Astrocyte of the spinal cord (primary cell): ENCODE data around the gene EGFL8.

Experiments used
- DNase-seq: peaks from one replicate; pipeline ENCODE4 v3.0.0; 2011; ENCODE audit warnings: low read depth, low spot score
- H3K4me3 ChIP-seq: 2 replicates; pipeline ENCODE4 v1.5.1; 2011; ENCODE audit warnings: low read depth, mild to moderate bottlenecking, low read length, moderate library complexity
- in situ Hi-C: cut with HindIII; loops from 2 replicates; pipeline ENCODE4 v1.10.0; 2017; ENCODE audit warnings: low sequenced_read_pairs
- TF ChIP-seq, protein P1 (sequence below): IDR thresholded peaks from 2 replicates; pipeline ENCODE4 v1.5.1; 2012; ENCODE audit warnings: low read depth, mild to moderate bottlenecking, low read length, inconsistent platforms

Gene EGFL8

GRCh38 chr6:32153564-32154513, 10.6 kb upstream of the EGFL8 start, which contains the start of gene PPT2:
Gene PPT2, plus strand, starts transcription at chr6:32154141. Its CDS starts 454 bp downstream, at chr6:32154595.
- H3K4me3 ChIP-seq, result peak within 1 kb of the TSS; percentile 82
- DNase-seq, result peak; percentile 94
- in situ Hi-C loops, result no loop called here
- TF ChIP-seq, protein P1, sequence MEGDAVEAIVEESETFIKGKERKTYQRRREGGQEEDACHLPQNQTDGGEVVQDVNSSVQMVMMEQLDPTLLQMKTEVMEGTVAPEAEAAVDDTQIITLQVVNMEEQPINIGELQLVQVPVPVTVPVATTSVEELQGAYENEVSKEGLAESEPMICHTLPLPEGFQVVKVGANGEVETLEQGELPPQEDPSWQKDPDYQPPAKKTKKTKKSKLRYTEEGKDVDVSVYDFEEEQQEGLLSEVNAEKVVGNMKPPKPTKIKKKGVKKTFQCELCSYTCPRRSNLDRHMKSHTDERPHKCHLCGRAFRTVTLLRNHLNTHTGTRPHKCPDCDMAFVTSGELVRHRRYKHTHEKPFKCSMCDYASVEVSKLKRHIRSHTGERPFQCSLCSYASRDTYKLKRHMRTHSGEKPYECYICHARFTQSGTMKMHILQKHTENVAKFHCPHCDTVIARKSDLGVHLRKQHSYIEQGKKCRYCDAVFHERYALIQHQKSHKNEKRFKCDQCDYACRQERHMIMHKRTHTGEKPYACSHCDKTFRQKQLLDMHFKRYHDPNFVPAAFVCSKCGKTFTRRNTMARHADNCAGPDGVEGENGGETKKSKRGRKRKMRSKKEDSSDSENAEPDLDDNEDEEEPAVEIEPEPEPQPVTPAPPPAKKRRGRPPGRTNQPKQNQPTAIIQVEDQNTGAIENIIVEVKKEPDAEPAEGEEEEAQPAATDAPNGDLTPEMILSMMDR, result peak; percentile 27

DNA sequence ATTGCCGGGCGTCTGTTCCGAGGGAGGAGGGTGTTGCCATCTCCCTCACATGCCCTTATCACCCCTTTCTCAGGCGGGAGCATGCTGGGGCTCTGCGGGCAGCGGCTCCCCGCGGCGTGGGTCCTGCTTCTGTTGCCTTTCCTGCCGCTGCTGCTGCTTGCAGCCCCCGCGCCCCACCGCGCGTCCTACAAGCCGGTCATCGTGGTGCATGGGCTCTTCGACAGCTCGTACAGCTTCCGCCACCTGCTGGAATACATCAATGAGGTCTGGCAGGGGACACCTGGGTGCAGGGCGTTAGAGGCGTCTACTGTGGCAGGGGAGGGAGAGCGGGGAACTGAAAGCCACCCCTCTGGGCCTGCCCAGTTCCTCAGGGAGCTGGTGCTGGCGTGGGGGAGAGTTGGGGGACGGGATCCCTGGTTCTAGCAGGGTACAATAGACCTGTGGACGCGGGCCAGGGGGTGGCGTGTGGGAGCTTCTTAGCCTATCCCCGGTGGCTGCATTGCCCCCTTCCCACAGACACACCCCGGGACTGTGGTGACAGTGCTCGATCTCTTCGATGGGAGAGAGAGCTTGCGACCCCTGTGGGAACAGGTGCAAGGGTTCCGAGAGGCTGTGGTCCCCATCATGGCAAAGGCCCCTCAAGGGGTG, 9.8 kb upstream of the EGFL8 start:
- DNase-seq, result peak; percentile 64
- peak overlapping the region; percentile 82 for H3K4me3 ChIP-seq
- TF ChIP-seq, protein P1, result peak; percentile 64
- in situ Hi-C loops, result no loop called here

GRCh38 chr6:32156891-32157290, 7.5 kb upstream of the EGFL8 start:
- in situ Hi-C loops, result no loop called here

DNA sequence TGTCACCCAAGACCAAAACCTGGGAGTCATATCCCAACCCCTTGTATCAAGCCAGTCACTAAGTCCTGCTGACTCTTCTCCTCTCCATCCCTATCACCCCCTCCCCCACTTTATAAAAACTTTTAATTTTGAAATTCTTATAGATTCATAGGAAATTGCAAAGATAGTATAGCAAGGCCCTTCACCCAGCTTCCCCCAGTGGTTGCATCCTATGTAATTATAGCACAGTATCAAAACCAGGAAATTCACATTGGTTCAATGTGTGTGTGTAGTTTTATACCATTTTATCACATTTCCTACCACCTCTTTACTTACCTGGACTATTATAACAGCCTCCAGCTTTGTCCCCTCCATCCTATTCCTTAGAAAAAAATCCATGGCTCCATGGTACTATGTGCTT, 6.3 kb upstream of the EGFL8 start:
- no peak overlapping the region for H3K4me3 ChIP-seq
- TF ChIP-seq, protein P1, result no peak
- DNase-seq, result no peak
- in situ Hi-C loops, result no loop called here

More at GRCh38 chr6:32156891-32157290, 7.5 kb upstream of the EGFL8 start:
- no peak for DNase-seq
- no peak overlapping the region for H3K4me3 ChIP-seq
- TF ChIP-seq, protein P1, result no peak

DNA sequence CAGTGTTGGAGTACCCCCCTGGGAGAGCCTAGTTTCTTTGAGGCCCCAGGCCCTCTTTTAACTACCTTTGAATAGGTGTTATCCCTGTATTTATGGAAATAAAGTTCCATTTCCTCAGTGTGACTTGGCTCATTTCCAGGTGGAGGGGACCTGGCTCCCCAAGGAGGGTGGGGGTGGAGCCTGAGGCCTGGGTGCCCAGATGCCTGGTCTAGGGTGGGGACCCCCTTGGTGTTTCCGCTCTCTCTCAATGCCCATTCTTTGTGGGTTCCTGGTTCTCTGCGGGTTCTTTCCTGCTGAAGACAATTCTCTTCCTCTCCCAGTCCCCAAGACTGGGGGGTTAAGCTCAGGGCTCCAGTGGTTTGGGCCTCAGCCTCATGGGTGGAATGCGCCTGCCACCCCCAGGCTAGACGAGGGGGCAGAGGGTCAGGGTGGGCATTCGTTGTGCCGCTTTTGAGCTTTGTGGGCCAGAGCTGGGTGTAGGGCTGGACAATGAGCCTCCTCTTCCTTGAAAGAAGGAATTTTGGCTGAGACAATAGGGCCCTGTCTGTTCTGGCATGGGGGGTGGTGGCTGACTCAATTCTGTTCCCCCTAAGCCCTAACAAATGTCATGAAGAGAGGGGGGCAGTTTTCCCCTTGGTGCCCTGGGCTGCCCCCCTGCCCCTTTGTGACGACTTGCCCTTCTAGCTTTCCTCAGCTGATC, 686 bp upstream of the EGFL8 start:
- DNase-seq, result no peak
- in situ Hi-C loops, result no loop called here
- TF ChIP-seq, protein P1, result no peak
- no peak overlapping the region for H3K4me3 ChIP-seq

GRCh38 chr6:32166411-32167061, 2.1 kb downstream of the EGFL8 start:
- in situ Hi-C loops, result no loop called here
- TF ChIP-seq, protein P1, result no peak
- no peak overlapping the region for H3K4me3 ChIP-seq
- DNase-seq, result no peak
